Suprapubic skin (tissue), 4 donors: ENCODE results near the gene PEX7.

Experiments used
- EP300 ChIP-seq: sonication (generic); formaldehyde crosslinking; IDR thresholded peaks from one replicate; pipeline ENCODE4 v1.6.1; 2017; ENCODE audit warnings: antibody characterized with exemption
- POLR2A ChIP-seq, 2 donors: fragments of 450-650 bp; IDR thresholded peaks; one replicate each; pipeline ENCODE4 v1.6.1; 2017; ENCODE audit warnings: antibody characterized with exemption in 2 of 2, mild to moderate bottlenecking in 2 of 2, moderate library complexity in 2 of 2
- POLR2AphosphoS5 ChIP-seq, 3 donors: sonication (generic); formaldehyde crosslinking; IDR thresholded peaks; one replicate each; pipeline ENCODE4 v1.6.1; 2017; ENCODE audit warnings: antibody characterized with exemption in 3 of 3
- TF ChIP-seq, protein P1 (sequence below), 2 donors: fragments of 200-600 bp in 1 of 2; fragments of 450-650 bp in 1 of 2; sonication (generic) in 1 of 2; IDR thresholded peaks; one replicate each; pipeline ENCODE4 v1.5.1; 2016 to 2019; ENCODE audit warnings: antibody characterized with exemption in 2 of 2, mild to moderate bottlenecking in 1 of 2, moderate library complexity in 1 of 2

DNA sequence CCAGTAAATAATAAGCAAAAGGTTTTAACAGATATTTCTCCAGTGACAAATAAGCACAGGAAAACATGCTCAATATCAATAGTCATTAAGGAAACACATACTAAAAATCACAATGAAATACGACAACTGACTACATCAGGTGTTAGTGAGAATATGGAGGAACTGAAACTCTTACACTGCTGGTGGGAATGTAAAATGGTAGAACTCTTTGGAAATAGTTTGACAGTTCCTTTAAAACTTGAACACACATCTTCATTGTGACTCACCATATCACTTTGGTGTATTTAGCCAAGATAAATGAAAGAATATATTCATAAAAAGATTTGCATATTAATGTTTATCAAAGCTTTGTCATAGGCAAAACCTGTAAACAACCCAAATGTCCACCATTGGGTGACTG lies 18.8 kb upstream of the PEX7 start:
- TF ChIP-seq EP300: no peak
- TF ChIP-seq, protein P1, sequence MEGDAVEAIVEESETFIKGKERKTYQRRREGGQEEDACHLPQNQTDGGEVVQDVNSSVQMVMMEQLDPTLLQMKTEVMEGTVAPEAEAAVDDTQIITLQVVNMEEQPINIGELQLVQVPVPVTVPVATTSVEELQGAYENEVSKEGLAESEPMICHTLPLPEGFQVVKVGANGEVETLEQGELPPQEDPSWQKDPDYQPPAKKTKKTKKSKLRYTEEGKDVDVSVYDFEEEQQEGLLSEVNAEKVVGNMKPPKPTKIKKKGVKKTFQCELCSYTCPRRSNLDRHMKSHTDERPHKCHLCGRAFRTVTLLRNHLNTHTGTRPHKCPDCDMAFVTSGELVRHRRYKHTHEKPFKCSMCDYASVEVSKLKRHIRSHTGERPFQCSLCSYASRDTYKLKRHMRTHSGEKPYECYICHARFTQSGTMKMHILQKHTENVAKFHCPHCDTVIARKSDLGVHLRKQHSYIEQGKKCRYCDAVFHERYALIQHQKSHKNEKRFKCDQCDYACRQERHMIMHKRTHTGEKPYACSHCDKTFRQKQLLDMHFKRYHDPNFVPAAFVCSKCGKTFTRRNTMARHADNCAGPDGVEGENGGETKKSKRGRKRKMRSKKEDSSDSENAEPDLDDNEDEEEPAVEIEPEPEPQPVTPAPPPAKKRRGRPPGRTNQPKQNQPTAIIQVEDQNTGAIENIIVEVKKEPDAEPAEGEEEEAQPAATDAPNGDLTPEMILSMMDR (IDR thresholded peaks at IDR 0.05): no peak
- TF ChIP-seq POLR2AphosphoS5 (IDR thresholded peaks at IDR 0.05): no peak
- no peak for TF ChIP-seq POLR2A (IDR thresholded peaks at IDR 0.05)
